ENCODE results near the gene GALNT10. TPM values are rescaled to one million over a fixed set of nuclear protein-coding genes. Genes with fewer than 3 reads are reported as not detected.

The GALNT10 gene
- total and polyA plus RNA-seq, 2 of the 8 experiments (the other 6 are each of a cell fraction or from before 2014, with no cell fraction given): 4.6 to 15.5 TPM

DNA sequence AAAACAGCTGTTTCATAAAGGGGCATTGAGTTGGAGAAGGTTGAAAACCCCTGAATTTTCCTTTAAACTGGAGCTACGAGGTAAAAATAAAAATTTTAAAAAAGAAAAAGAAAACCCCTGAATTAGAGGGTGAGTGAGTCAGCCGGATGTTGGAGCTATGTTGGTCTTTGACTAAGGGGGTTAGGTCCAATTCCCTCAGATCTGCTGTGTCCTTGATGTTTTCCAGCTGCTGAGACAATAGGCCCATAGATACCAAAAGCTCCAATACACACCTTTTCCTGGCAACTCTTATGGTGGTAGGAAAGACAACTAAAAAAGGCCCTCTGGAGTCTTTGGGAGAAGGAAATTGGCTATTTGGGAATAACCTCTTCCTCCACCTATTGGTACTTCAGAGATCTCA, 175.8 kb downstream of the GALNT10 start (continued):
- TF ChIP-seq HDAC2 (IDR thresholded peaks at IDR 0.05; ENCODE audit: borderline replicate concordance in 1 of 2, low read depth in 2 of 2, low read length in 2 of 2): no peak
